ENCODE data around the gene OR4C3.
"Not testable (repeated sequence)": the region's sequence is repeated elsewhere in the genome, so short reads cannot be mapped to it uniquely, and the experiment has no call there.

OR4C3 gene

GRCh38 chr11:48324620-48325019 lies at the start of gene OR4C3:
OR4C3 (plus strand) TSS chr11:48324920; CDS start chr11:48325022, 102 bp downstream.
- H3K36me3 ChIP-seq (ENCODE audit: control insufficient read depth in 1 of 2, insufficient read depth in 2 of 2, low read length in 2 of 2); H3K4me3 ChIP-seq (ENCODE audit: low read depth in 1 of 2, low read length in 2 of 2); H3K27me3 ChIP-seq (ENCODE audit: low read depth, low read length); H3K4me1 ChIP-seq (ENCODE audit: control insufficient read depth in 1 of 2, insufficient read depth in 2 of 2, low read length in 2 of 2); H3K9me3 ChIP-seq (ENCODE audit: control insufficient read depth in 1 of 2, low read length in 2 of 2); H3K27ac ChIP-seq (ENCODE audit: low read length): not testable (repeated sequence)

- no peak within 1 kb of the TSS for H3K4me3 ChIP-seq (ENCODE audit: low read depth in 1 of 2, low read length in 2 of 2)
- H3K36me3 ChIP-seq (ENCODE audit: control insufficient read depth in 1 of 2, insufficient read depth in 2 of 2, low read length in 2 of 2) = no peaks in the 10 kb centered on the region
- no peaks in the 10 kb centered on the region for H3K27me3 ChIP-seq (ENCODE audit: low read depth, low read length)
- H3K4me1 ChIP-seq (ENCODE audit: control insufficient read depth in 1 of 2, insufficient read depth in 2 of 2, low read length in 2 of 2) = no peaks in the 10 kb centered on the region
- H3K9me3 ChIP-seq (ENCODE audit: control insufficient read depth in 1 of 2, low read length in 2 of 2) = no peaks in the 10 kb centered on the region
- no peak within 1 kb of the TSS for H3K27ac ChIP-seq (ENCODE audit: low read length)
Observed at GRCh38 chr11:48305923-48306322, 18.8 kb upstream of the OR4C3 start, which contains the start of gene OR4S1. OR4S1 (plus strand) TSS chr11:48306223; CDS start chr11:48306223, 0 bp downstream.

- Histone ChIP-seq H3K27ac (ENCODE audit: low read length) (no peak overlapping the region), H3K27me3 (ENCODE audit: low read depth, low read length) (no peaks in the 10 kb centered on the region), H3K36me3 (ENCODE audit: control insufficient read depth in 1 of 2, insufficient read depth in 2 of 2, low read length in 2 of 2) (no peaks in the 10 kb centered on the region), H3K9me3 (ENCODE audit: control insufficient read depth in 1 of 2, low read length in 2 of 2) (no peaks in the 10 kb centered on the region), H3K4me3 (ENCODE audit: low read depth in 1 of 2, low read length in 2 of 2) (no peak overlapping the region), H3K4me1 (ENCODE audit: control insufficient read depth in 1 of 2, insufficient read depth in 2 of 2, low read length in 2 of 2) (no peaks in the 10 kb centered on the region)
Observed at GRCh38 chr11:48307760-48308386, 16.8 kb upstream of the OR4C3 start.

GRCh38 chr11:48313590-48313989 lies 11.1 kb upstream of the OR4C3 start:
- H3K27me3 ChIP-seq (ENCODE audit: low read depth, low read length); H3K4me3 ChIP-seq (ENCODE audit: low read depth in 1 of 2, low read length in 2 of 2); H3K9me3 ChIP-seq (ENCODE audit: control insufficient read depth in 1 of 2, low read length in 2 of 2); H3K4me1 ChIP-seq (ENCODE audit: control insufficient read depth in 1 of 2, insufficient read depth in 2 of 2, low read length in 2 of 2); H3K27ac ChIP-seq (ENCODE audit: low read length); H3K36me3 ChIP-seq (ENCODE audit: control insufficient read depth in 1 of 2, insufficient read depth in 2 of 2, low read length in 2 of 2): not testable (repeated sequence)

GRCh38 chr11:48319813-48320212 lies 4.9 kb upstream of the OR4C3 start:
- H3K27me3 ChIP-seq (ENCODE audit: low read depth, low read length); H3K9me3 ChIP-seq (ENCODE audit: control insufficient read depth in 1 of 2, low read length in 2 of 2); H3K27ac ChIP-seq (ENCODE audit: low read length); H3K4me3 ChIP-seq (ENCODE audit: low read depth in 1 of 2, low read length in 2 of 2); H3K36me3 ChIP-seq (ENCODE audit: control insufficient read depth in 1 of 2, insufficient read depth in 2 of 2, low read length in 2 of 2); H3K4me1 ChIP-seq (ENCODE audit: control insufficient read depth in 1 of 2, insufficient read depth in 2 of 2, low read length in 2 of 2): not testable (repeated sequence)

GRCh38 chr11:48341466-48341865 lies 16.7 kb downstream of the OR4C3 start:
- Histone ChIP-seq H3K9me3 (ENCODE audit: control insufficient read depth in 1 of 2, low read length in 2 of 2) (peaks cover 0 to 3% of the 10 kb centered on the region in 2 donors), H3K4me3 (ENCODE audit: low read depth in 1 of 2, low read length in 2 of 2) (no peak overlapping the region), H3K27ac (ENCODE audit: low read length) (no peak overlapping the region), H3K36me3 (ENCODE audit: control insufficient read depth in 1 of 2, insufficient read depth in 2 of 2, low read length in 2 of 2) (no peaks in the 10 kb centered on the region), H3K4me1 (ENCODE audit: control insufficient read depth in 1 of 2, insufficient read depth in 2 of 2, low read length in 2 of 2) (no peaks in the 10 kb centered on the region), H3K27me3 (ENCODE audit: low read depth, low read length) (no peaks in the 10 kb centered on the region)

- not testable (repeated sequence) for H3K27ac ChIP-seq (ENCODE audit: low read length); H3K9me3 ChIP-seq (ENCODE audit: control insufficient read depth in 1 of 2, low read length in 2 of 2); H3K27me3 ChIP-seq (ENCODE audit: low read depth, low read length); H3K4me3 ChIP-seq (ENCODE audit: low read depth in 1 of 2, low read length in 2 of 2); H3K36me3 ChIP-seq (ENCODE audit: control insufficient read depth in 1 of 2, insufficient read depth in 2 of 2, low read length in 2 of 2); H3K4me1 ChIP-seq (ENCODE audit: control insufficient read depth in 1 of 2, insufficient read depth in 2 of 2, low read length in 2 of 2)
Observed at GRCh38 chr11:48342505-48342904, 17.8 kb downstream of the OR4C3 start.

GRCh38 chr11:48346286-48346685 lies 21.6 kb downstream of the OR4C3 start:
- H3K9me3 ChIP-seq (ENCODE audit: control insufficient read depth in 1 of 2, low read length in 2 of 2); H3K27ac ChIP-seq (ENCODE audit: low read length); H3K4me3 ChIP-seq (ENCODE audit: low read depth in 1 of 2, low read length in 2 of 2); H3K27me3 ChIP-seq (ENCODE audit: low read depth, low read length); H3K4me1 ChIP-seq (ENCODE audit: control insufficient read depth in 1 of 2, insufficient read depth in 2 of 2, low read length in 2 of 2); H3K36me3 ChIP-seq (ENCODE audit: control insufficient read depth in 1 of 2, insufficient read depth in 2 of 2, low read length in 2 of 2): not testable (repeated sequence)

- Histone ChIP-seq H3K27me3 (ENCODE audit: low read depth, low read length) (no peaks in the 10 kb centered on the region), H3K9me3 (ENCODE audit: control insufficient read depth in 1 of 2, low read length in 2 of 2) (peaks cover 0 to 3% of the 10 kb centered on the region in 2 donors), H3K27ac (ENCODE audit: low read length) (no peak overlapping the region)
Observed at GRCh38 chr11:48354013-48354412, 29.3 kb downstream of the OR4C3 start.

GRCh38 chr11:48354677-48355076 lies 30.0 kb downstream of the OR4C3 start:
- Histone ChIP-seq H3K27me3 (ENCODE audit: low read depth, low read length) (no peaks in the 10 kb centered on the region), H3K9me3 (ENCODE audit: control insufficient read depth in 1 of 2, low read length in 2 of 2) (peaks cover 0 to 3% of the 10 kb centered on the region in 2 donors), H3K4me3 (ENCODE audit: low read depth in 1 of 2, low read length in 2 of 2) (no peak overlapping the region), H3K27ac (ENCODE audit: low read length) (no peak overlapping the region), H3K4me1 (ENCODE audit: control insufficient read depth in 1 of 2, insufficient read depth in 2 of 2, low read length in 2 of 2) (no peaks in the 10 kb centered on the region), H3K36me3 (ENCODE audit: control insufficient read depth in 1 of 2, insufficient read depth in 2 of 2, low read length in 2 of 2) (no peaks in the 10 kb centered on the region)

More at GRCh38 chr11:48354013-48354412, 29.3 kb downstream of the OR4C3 start:
- Histone ChIP-seq H3K4me3 (ENCODE audit: low read depth in 1 of 2, low read length in 2 of 2) (no peak overlapping the region), H3K36me3 (ENCODE audit: control insufficient read depth in 1 of 2, insufficient read depth in 2 of 2, low read length in 2 of 2) (no peaks in the 10 kb centered on the region), H3K4me1 (ENCODE audit: control insufficient read depth in 1 of 2, insufficient read depth in 2 of 2, low read length in 2 of 2) (no peaks in the 10 kb centered on the region)

GRCh38 chr11:48361289-48361688 lies 36.6 kb downstream of the OR4C3 start:
- H3K36me3 ChIP-seq (ENCODE audit: control insufficient read depth in 1 of 2, insufficient read depth in 2 of 2, low read length in 2 of 2); H3K4me3 ChIP-seq (ENCODE audit: low read depth in 1 of 2, low read length in 2 of 2); H3K9me3 ChIP-seq (ENCODE audit: control insufficient read depth in 1 of 2, low read length in 2 of 2); H3K27ac ChIP-seq (ENCODE audit: low read length); H3K4me1 ChIP-seq (ENCODE audit: control insufficient read depth in 1 of 2, insufficient read depth in 2 of 2, low read length in 2 of 2); H3K27me3 ChIP-seq (ENCODE audit: low read depth, low read length): not testable (repeated sequence)

GRCh38 chr11:48366365-48366764 lies 41.6 kb downstream of the OR4C3 start, which contains the start of gene OR4C5:
OR4C5 (minus strand) TSS chr11:48366465; CDS start chr11:48366465, 0 bp downstream.
- no peaks in the 10 kb centered on the region for H3K9me3 ChIP-seq (ENCODE audit: control insufficient read depth in 1 of 2, low read length in 2 of 2)
- no peaks in the 10 kb centered on the region for H3K27me3 ChIP-seq (ENCODE audit: low read depth, low read length)
- H3K4me3 ChIP-seq (ENCODE audit: low read depth in 1 of 2, low read length in 2 of 2) = no peak within 1 kb of the TSS
- no peak within 1 kb of the TSS for H3K27ac ChIP-seq (ENCODE audit: low read length)
- H3K4me1 ChIP-seq (ENCODE audit: control insufficient read depth in 1 of 2, insufficient read depth in 2 of 2, low read length in 2 of 2) = no peaks in the 10 kb centered on the region
- no peaks in the 10 kb centered on the region for H3K36me3 ChIP-seq (ENCODE audit: control insufficient read depth in 1 of 2, insufficient read depth in 2 of 2, low read length in 2 of 2)

Measured in muscle layer of duodenum (tissue), 2 donors.